ENCODE results near the gene RUNX1. TPM values are rescaled to one million over a fixed set of nuclear protein-coding genes. Genes with fewer than 3 reads are reported as not detected.

RUNX1 gene
- total and polyA plus RNA-seq, 2 of the 13 experiments (the other 11 are each of a cell fraction or from before 2014, with no cell fraction given): 5.4 to 6.4 TPM

DNA sequence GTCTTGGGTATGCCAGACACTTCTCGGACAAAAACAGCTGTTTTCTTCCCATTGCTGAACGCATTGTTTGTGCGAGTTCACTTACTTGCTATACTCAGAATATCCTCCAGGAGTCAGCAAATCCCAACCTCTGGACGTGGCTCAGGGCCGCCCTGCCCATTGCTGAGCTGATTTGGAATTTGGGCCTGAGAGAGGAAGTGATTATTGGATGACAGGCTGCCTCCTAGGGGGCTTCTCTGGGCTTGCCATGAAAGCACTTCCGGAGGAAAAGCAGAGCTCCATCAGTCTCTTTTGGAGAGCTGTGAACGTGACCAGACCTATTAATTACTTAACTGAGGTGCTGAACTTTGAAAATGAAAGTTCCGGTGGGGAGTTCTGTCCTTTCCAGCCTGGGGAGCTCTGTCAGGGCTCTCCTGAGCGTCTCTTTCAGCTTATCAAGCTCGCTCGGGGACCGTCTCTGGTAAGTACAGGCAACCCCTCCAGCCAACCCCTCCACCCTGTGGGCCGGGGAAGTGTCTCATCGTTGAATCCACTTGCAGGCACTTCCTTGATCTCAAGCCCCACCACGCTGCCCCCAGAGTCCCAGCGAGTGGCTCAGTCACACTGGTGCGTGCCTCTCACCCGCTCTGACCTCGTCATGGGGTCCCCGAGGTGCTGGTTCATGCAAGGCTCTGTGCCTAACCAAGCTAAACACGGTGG is 303.4 kb downstream of the RUNX1 start (continued):
- TF ChIP-seq, protein P1, sequence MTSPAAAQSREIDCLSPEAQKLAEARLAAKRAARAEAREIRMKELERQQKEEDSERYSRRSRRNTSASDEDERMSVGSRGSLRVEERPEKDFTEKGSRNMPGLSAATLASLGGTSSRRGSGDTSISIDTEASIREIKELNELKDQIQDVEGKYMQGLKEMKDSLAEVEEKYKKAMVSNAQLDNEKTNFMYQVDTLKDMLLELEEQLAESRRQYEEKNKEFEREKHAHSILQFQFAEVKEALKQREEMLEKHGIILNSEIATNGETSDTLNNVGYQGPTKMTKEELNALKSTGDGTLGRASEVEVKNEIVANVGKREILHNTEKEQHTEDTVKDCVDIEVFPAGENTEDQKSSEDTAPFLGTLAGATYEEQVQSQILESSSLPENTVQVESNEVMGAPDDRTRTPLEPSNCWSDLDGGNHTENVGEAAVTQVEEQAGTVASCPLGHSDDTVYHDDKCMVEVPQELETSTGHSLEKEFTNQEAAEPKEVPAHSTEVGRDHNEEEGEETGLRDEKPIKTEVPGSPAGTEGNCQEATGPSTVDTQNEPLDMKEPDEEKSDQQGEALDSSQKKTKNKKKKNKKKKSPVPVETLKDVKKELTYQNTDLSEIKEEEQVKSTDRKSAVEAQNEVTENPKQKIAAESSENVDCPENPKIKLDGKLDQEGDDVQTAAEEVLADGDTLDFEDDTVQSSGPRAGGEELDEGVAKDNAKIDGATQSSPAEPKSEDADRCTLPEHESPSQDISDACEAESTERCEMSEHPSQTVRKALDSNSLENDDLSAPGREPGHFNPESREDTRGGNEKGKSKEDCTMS (CRISPR knock-in tag; conservative IDR thresholded peaks at IDR 0.05): no peak
- TF ChIP-seq ZMYM3 (CRISPR knock-in tag; IDR thresholded peaks at IDR 0.05) (no peak; the same call in 1 of the 2 replicates), NFE2L1 (CRISPR knock-in tag; IDR thresholded peaks at IDR 0.05; ENCODE audit: borderline replicate concordance) (no peak), PHF20 (CRISPR knock-in tag; IDR thresholded peaks at IDR 0.05) (no peak), MED8 (CRISPR knock-in tag; IDR thresholded peaks at IDR 0.05; ENCODE audit: insufficient replicate concordance) (no peak), ZNF431 (CRISPR knock-in tag; IDR thresholded peaks at IDR 0.05; ENCODE audit: borderline replicate concordance, low read depth) (no peak), SAP130 (CRISPR knock-in tag; IDR thresholded peaks at IDR 0.05; ENCODE audit: low read depth) (peak; percentile 71; the same call in 1 of the 2 replicates), MXD4 (CRISPR knock-in tag; IDR thresholded peaks at IDR 0.05) (0 out of 2 replicates have a peak, but pooled peaks have one; percentile 14), RFX5 (IDR thresholded peaks at IDR 0.05; ENCODE audit: low read depth, low read length) (no peak), SMAD1 (CRISPR knock-in tag; IDR thresholded peaks at IDR 0.05; ENCODE audit: borderline replicate concordance, low read depth) (no peak), SOX5 (CRISPR knock-in tag; IDR thresholded peaks at IDR 0.05; ENCODE audit: borderline replicate concordance) (peak; percentile 38; the same call in 1 of the 2 replicates), ZNF75D (CRISPR knock-in tag; IDR thresholded peaks at IDR 0.05; ENCODE audit: borderline replicate concordance) (no peak), CCAR2 (optimal IDR thresholded peaks at IDR 0.05; ENCODE audit: low read depth, low read length) (no peak)
- TF ChIP-seq, protein P2, sequence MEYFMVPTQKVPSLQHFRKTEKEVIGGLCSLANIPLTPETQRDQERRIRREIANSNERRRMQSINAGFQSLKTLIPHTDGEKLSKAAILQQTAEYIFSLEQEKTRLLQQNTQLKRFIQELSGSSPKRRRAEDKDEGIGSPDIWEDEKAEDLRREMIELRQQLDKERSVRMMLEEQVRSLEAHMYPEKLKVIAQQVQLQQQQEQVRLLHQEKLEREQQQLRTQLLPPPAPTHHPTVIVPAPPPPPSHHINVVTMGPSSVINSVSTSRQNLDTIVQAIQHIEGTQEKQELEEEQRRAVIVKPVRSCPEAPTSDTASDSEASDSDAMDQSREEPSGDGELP (IDR thresholded peaks at IDR 0.05; ENCODE audit: borderline replicate concordance, low read depth): peak; percentile 71; the same call in 1 of the 2 replicates
- TF ChIP-seq, protein P3, sequence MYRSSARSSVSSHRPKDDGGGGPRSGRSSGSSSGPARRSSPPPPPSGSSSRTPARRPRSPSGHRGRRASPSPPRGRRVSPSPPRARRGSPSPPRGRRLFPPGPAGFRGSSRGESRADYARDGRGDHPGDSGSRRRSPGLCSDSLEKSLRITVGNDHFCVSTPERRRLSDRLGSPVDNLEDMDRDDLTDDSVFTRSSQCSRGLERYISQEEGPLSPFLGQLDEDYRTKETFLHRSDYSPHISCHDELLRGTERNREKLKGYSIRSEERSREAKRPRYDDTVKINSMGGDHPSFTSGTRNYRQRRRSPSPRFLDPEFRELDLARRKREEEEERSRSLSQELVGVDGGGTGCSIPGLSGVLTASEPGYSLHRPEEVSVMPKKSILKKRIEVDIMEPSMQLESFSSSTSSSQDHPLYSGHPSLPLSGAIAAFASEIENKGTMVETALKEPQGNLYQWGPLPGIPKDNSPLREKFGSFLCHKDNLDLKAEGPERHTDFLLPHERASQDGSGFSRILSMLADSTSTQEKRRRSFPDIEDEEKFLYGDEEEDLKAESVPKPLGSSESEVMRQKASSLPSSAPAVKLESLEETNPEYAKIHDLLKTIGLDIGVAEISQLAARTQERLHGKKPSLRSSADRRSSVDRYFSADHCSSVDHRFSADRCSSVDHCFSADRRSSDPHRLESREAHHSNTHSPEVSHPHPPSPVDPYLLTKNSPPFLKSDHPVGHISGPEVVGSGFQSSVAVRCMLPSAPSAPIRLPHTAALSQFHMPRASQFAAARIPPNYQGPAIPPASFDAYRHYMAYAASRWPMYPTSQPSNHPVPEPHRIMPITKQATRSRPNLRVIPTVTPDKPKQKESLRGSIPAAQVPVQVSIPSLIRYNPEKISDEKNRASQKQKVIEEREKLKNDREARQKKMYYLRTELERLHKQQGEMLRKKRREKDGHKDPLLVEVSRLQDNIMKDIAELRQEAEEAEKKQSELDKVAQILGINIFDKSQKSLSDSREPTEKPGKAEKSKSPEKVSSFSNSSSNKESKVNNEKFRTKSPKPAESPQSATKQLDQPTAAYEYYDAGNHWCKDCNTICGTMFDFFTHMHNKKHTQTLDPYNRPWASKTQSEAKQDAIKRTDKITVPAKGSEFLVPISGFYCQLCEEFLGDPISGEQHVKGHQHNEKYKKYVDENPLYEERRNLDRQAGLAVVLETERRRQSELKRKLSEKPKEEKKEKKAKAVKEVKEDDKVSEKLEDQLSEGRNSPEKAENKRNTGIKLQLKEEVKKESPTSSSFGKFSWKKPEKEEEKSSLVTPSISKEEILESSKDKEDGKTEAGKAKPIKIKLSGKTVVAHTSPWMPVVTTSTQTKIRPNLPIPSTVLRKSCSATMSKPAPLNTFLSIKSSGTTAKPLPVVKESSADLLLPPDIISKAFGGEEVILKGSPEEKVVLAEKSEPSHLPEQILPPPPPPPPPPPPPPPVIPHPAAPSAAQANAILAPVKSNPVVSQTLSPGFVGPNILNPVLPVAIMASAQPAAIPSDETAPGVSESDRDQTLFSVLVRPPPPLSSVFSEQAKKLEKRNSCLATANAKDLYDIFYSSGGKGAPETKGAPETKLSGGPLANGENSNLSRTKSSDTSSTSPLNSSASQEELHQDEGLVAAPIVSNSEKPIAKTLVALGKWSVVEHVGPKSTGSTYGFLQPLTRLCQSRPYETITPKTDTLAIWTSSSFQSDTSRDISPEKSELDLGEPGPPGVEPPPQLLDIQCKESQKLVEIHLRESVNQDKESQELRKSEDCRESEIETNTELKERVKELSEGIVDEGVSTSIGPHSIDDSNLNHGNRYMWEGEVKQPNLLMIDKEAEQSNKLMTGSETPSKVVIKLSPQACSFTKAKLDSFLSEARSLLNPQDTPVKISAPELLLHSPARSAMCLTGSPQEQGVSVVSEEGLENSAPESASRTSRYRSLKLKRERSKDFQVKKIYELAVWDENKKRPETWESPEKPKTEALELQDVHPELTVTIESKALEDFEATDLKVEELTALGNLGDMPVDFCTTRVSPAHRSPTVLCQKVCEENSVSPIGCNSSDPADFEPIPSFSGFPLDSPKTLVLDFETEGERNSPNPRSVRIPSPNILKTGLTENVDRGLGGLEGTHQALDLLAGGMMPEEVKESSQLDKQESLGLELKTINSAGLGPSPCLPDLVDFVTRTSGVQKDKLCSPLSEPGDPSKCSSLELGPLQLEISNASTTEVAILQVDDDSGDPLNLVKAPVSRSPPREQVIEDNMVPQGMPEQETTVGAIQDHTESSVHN (CRISPR knock-in tag; IDR thresholded peaks at IDR 0.05): no peak

Data from HepG2 (cell line).